Erythroblast (primary cell): ENCODE measurements around the gene ST6GALNAC3.
A peak's percentile ranks its signal among the peaks of the same experiment; 100 is the strongest.

ENCODE experiments used
- DNase-seq, 2 experiments: peaks; one replicate each; lab custom pipeline; 2025; lab: John Stamatoyannopoulos, UW
- GATA1 ChIP-seq: IDR thresholded peaks from 2 replicates; pipeline ENCODE4 v1.6.1; 2011; ENCODE audit warnings: low read depth, mild to moderate bottlenecking, control low read depth, low read length, moderate library complexity
- POLR2A ChIP-seq: IDR thresholded peaks from 2 replicates; pipeline ENCODE4 v1.6.1; 2011; ENCODE audit warnings: mild to moderate bottlenecking, low read length

Gene ST6GALNAC3

GRCh38 chr1:76474922-76475321, 400.4 kb downstream of the ST6GALNAC3 start:
- TF ChIP-seq POLR2A = no peak
- no peak for TF ChIP-seq GATA1
- no peak for DNase-seq

- TF ChIP-seq GATA1 = no peak
- no peak for TF ChIP-seq POLR2A
- no peak for DNase-seq
These were observed 402.6 kb downstream of the ST6GALNAC3 start for GRCh38 chr1:76477156-76477555.

GRCh38 chr1:76480827-76481226, 406.3 kb downstream of the ST6GALNAC3 start:
- TF ChIP-seq GATA1 (no peak), POLR2A (no peak)
- no peak for DNase-seq

- DNase-seq = no peak
- TF ChIP-seq GATA1 (no peak), POLR2A (no peak)
These were observed 407.1 kb downstream of the ST6GALNAC3 start for GRCh38 chr1:76481672-76482071.

- no peak for TF ChIP-seq GATA1
- no peak for TF ChIP-seq POLR2A
- DNase-seq = no peak
These were observed 407.7 kb downstream of the ST6GALNAC3 start for GRCh38 chr1:76482272-76482671.

- TF ChIP-seq POLR2A = no peak
- TF ChIP-seq GATA1 = no peak
- DNase-seq = peak in 1 of 2 experiments; percentile 45
These were observed 417.2 kb downstream of the ST6GALNAC3 start for GRCh38 chr1:76491737-76492136.

- TF ChIP-seq POLR2A = no peak
- no peak for TF ChIP-seq GATA1
- no peak for DNase-seq
These were observed 418.3 kb downstream of the ST6GALNAC3 start for GRCh38 chr1:76492752-76493430.

- no peak for DNase-seq
- TF ChIP-seq GATA1 = no peak
- TF ChIP-seq POLR2A = no peak
These were observed 420.3 kb downstream of the ST6GALNAC3 start for GRCh38 chr1:76494807-76495206.

- DNase-seq = no peak
- TF ChIP-seq POLR2A = no peak
- TF ChIP-seq GATA1 = no peak
These were observed 422.3 kb downstream of the ST6GALNAC3 start for GRCh38 chr1:76496871-76497270.

- no peak for TF ChIP-seq POLR2A
- no peak for TF ChIP-seq GATA1
- peak in 1 of 2 experiments; percentile 24 for DNase-seq
These were observed 425.6 kb downstream of the ST6GALNAC3 start for GRCh38 chr1:76500116-76500515.

GRCh38 chr1:76501136-76501535, 426.6 kb downstream of the ST6GALNAC3 start:
- no peak for DNase-seq
- TF ChIP-seq GATA1 (no peak), POLR2A (no peak)

- peak in 1 of 2 experiments; percentile 45 for DNase-seq
- TF ChIP-seq GATA1 (no peak), POLR2A (no peak)
These were observed 427.2 kb downstream of the ST6GALNAC3 start for GRCh38 chr1:76501586-76502219.

GRCh38 chr1:76503100-76503499, 428.6 kb downstream of the ST6GALNAC3 start:
- no peak for DNase-seq
- no peak for TF ChIP-seq GATA1
- TF ChIP-seq POLR2A = no peak

- peak in 1 of 2 experiments; percentile 4 for DNase-seq
- no peak for TF ChIP-seq POLR2A
- no peak for TF ChIP-seq GATA1
These were observed 429.2 kb downstream of the ST6GALNAC3 start for GRCh38 chr1:76503736-76504135.
